Liver (tissue), 3 donors: ENCODE data around the gene FAXC.

ENCODE experiments used
- CTCF ChIP-seq: fragments of 150-350 bp; IDR thresholded peaks from 2 replicates; pipeline ENCODE4 v1.5.1; 2017; ENCODE audit warnings: improper control_type of control experiment, low read depth, low read length; ENCODE audit not compliant: missing input control
- EGR1 ChIP-seq, 2 donors: IDR thresholded peaks; 2 replicates each; pipeline ENCODE4 v1.6.1; 2016 to 2018; ENCODE audit warnings: antibody characterized with exemption in 2 of 2, low read depth in 2 of 2
- FOXA1 ChIP-seq: IDR thresholded peaks from 2 replicates; pipeline ENCODE4 v1.6.1; 2016; ENCODE audit warnings: antibody characterized with exemption
- MAX ChIP-seq: IDR thresholded peaks from 2 replicates; pipeline ENCODE4 v1.6.1; 2016; ENCODE audit warnings: antibody characterized with exemption
- NR2F2 ChIP-seq: IDR thresholded peaks from 2 replicates; pipeline ENCODE4 v1.6.1; 2016; ENCODE audit warnings: antibody characterized with exemption
- RAD21 ChIP-seq, 2 donors: IDR thresholded peaks; 2 replicates each; pipeline ENCODE4 v1.6.1; 2016; ENCODE audit warnings: antibody characterized with exemption in 2 of 2, mild to moderate bottlenecking in 2 of 2
- REST ChIP-seq: IDR thresholded peaks from 2 replicates; pipeline ENCODE4 v1.6.1; 2016; ENCODE audit warnings: antibody characterized with exemption, mild to moderate bottlenecking
- RXRA ChIP-seq, 2 donors: IDR thresholded peaks; 2 replicates each; pipeline ENCODE4 v1.6.1; 2017 to 2018; ENCODE audit warnings: antibody characterized with exemption in 2 of 2, mild to moderate bottlenecking in 1 of 2
- SP1 ChIP-seq: IDR thresholded peaks from 2 replicates; pipeline ENCODE4 v1.6.1; 2018; ENCODE audit warnings: antibody characterized with exemption, mild to moderate bottlenecking
- TAF1 ChIP-seq: conservative IDR thresholded peaks from 2 replicates; pipeline ENCODE4 v1.6.1; 2016; ENCODE audit warnings: antibody characterized with exemption, mild to moderate bottlenecking
- YY1 ChIP-seq: IDR thresholded peaks from 2 replicates; pipeline ENCODE4 v1.6.1; 2016; ENCODE audit warnings: antibody characterized with exemption, mild to moderate bottlenecking
- ZBTB33 ChIP-seq: IDR thresholded peaks from 2 replicates; pipeline ENCODE4 v1.6.1; 2016; ENCODE audit warnings: antibody characterized with exemption
- donor health status: healthy.
- donor health status: healthy.

- TF ChIP-seq CTCF: no peak
- no peak for TF ChIP-seq REST
- no peak for TF ChIP-seq ZBTB33
- no peak for TF ChIP-seq TAF1
- no peak for TF ChIP-seq FOXA1
- no peak for TF ChIP-seq RAD21 (IDR thresholded peaks at IDR 0.05)
- TF ChIP-seq YY1: no peak
- no peak for TF ChIP-seq MAX
- TF ChIP-seq EGR1 (IDR thresholded peaks at IDR 0.05; ENCODE audit: low read depth in 2 of 2): no peak
- TF ChIP-seq SP1: no peak
- no peak for TF ChIP-seq NR2F2
- no peak for TF ChIP-seq RXRA (IDR thresholded peaks at IDR 0.05)
Observed at GRCh38 chr6:99318566-99318965, 30.9 kb downstream of the FAXC start.
